ENCODE data around the gene GULP1.

GULP1 gene

DNA sequence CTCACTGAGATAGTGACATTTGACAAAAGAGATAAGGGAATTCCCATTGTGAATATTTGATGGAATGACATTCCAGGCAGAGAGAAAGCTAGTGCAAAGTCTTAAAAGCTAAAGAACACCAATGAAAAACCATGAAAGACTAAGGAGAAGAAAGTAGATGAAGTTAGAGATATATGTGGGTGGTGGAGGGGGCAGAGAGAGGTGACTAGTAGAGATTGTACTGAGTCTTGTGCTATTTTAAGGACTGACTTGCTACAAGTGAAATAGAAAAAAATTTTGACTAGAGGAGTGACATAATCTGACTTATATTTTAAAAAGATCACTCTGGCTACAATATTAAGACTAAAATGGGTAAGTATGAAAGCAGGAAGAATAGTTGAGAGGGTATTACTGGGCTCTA is 35.3 kb upstream of the GULP1 start:
- TF ChIP-seq ZNF174 (tag by site-specific recombination; IDR thresholded peaks at IDR 0.05) (no peak), WT1 (tag by site-specific recombination; IDR thresholded peaks at IDR 0.05) (no peak), ZNF76 (tag by site-specific recombination; IDR thresholded peaks at IDR 0.05; ENCODE audit: borderline replicate concordance, low read depth) (no peak), ZFP3 (tag by site-specific recombination; IDR thresholded peaks at IDR 0.05; ENCODE audit: low read depth) (no peak), GLIS2 (tag by site-specific recombination; IDR thresholded peaks at IDR 0.05) (no peak), GLI2 (tag by site-specific recombination; IDR thresholded peaks at IDR 0.05; ENCODE audit: borderline replicate concordance, low read depth) (no peak), ZNF433 (tag by site-specific recombination; IDR thresholded peaks at IDR 0.05; ENCODE audit: low read depth) (no peak), ZNF514 (tag by site-specific recombination; IDR thresholded peaks at IDR 0.05) (no peak), ZNF530 (tag by site-specific recombination; IDR thresholded peaks at IDR 0.05; ENCODE audit: low read depth) (no peak), YY1 (tag by site-specific recombination; IDR thresholded peaks at IDR 0.05) (no peak)
- TF ChIP-seq, protein P1, sequence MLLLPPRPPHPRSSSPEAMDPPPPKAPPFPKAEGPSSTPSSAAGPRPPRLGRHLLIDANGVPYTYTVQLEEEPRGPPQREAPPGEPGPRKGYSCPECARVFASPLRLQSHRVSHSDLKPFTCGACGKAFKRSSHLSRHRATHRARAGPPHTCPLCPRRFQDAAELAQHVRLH (tag by site-specific recombination; IDR thresholded peaks at IDR 0.05): no peak
- TF ChIP-seq, protein P2, sequence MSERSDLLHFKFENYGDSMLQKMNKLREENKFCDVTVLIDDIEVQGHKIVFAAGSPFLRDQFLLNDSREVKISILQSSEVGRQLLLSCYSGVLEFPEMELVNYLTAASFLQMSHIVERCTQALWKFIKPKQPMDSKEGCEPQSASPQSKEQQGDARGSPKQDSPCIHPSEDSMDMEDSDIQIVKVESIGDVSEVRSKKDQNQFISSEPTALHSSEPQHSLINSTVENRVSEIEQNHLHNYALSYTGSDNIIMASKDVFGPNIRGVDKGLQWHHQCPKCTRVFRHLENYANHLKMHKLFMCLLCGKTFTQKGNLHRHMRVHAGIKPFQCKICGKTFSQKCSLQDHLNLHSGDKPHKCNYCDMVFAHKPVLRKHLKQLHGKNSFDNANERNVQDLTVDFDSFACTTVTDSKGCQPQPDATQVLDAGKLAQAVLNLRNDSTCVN (tag by site-specific recombination; optimal IDR thresholded peaks at IDR 0.05): no peak
- TF ChIP-seq, protein P3, sequence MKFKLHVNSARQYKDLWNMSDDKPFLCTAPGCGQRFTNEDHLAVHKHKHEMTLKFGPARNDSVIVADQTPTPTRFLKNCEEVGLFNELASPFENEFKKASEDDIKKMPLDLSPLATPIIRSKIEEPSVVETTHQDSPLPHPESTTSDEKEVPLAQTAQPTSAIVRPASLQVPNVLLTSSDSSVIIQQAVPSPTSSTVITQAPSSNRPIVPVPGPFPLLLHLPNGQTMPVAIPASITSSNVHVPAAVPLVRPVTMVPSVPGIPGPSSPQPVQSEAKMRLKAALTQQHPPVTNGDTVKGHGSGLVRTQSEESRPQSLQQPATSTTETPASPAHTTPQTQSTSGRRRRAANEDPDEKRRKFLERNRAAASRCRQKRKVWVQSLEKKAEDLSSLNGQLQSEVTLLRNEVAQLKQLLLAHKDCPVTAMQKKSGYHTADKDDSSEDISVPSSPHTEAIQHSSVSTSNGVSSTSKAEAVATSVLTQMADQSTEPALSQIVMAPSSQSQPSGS (tag by site-specific recombination; IDR thresholded peaks at IDR 0.05; ENCODE audit: low read depth): no peak
- Histone ChIP-seq H3K9me3 (ENCODE audit: control insufficient read depth, insufficient read depth, low read depth, low read length) (no peaks in the 10 kb centered on the region), H3K36me3 (ENCODE audit: control insufficient read depth in 2 of 2, insufficient read depth in 1 of 2, low read length in 2 of 2) (no peaks in the 10 kb centered on the region), H3K4me3 (ENCODE audit: low read depth, low read length) (no peak overlapping the region), H3K27ac (ENCODE audit: extremely low read depth, low read depth, low read length) (no peak overlapping the region), H3K4me1 (ENCODE audit: control insufficient read depth, insufficient read depth, low read length) (no peaks in the 10 kb centered on the region)
- ChIA-PET CTCF (no interaction called here), POLR2A (no interaction called here)

DNA sequence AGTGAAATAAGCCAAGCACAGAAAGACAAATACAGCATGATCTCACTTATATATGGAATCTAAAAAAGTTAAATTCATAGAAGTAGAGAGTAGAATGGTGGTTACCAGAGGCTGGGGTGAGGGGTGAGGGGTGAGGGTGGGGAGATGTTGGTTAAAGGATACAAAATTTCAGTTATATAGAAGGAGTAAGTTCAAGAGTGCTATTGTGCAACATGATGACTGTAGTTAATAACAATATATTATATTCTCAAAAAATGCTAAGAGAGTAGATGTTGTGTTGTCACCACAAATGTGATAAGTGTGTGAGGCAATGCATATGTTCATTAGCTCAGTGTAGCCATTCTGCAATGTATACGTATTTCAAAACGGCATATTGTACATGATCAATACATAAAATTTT is 26.4 kb upstream of the GULP1 start:
- Histone ChIP-seq H3K4me1 (ENCODE audit: control insufficient read depth, insufficient read depth, low read length) (no peaks in the 10 kb centered on the region), H3K9me3 (ENCODE audit: control insufficient read depth, insufficient read depth, low read depth, low read length) (no peaks in the 10 kb centered on the region), H3K27ac (ENCODE audit: extremely low read depth, low read depth, low read length) (no peak overlapping the region), H3K4me3 (ENCODE audit: low read depth, low read length) (no peak overlapping the region), H3K36me3 (ENCODE audit: control insufficient read depth in 2 of 2, insufficient read depth in 1 of 2, low read length in 2 of 2) (no peaks in the 10 kb centered on the region)
- ChIA-PET CTCF (interaction anchor here (0.6 to 1.0 kb wide), 4 partner anchors 25 to 700 kb away, joined by 3 to 6 read pairs (median 3); no protein-coding TSS in a partner anchor), POLR2A (no interaction called here)
- TF ChIP-seq ZNF558 (tag by site-specific recombination; IDR thresholded peaks at IDR 0.05): no peak
- no peak for TF ChIP-seq REPIN1 (tag by site-specific recombination; IDR thresholded peaks at IDR 0.05; ENCODE audit: low read depth)
- no peak for TF ChIP-seq ZNF624 (tag by site-specific recombination; IDR thresholded peaks at IDR 0.05)
- TF ChIP-seq, protein P4, sequence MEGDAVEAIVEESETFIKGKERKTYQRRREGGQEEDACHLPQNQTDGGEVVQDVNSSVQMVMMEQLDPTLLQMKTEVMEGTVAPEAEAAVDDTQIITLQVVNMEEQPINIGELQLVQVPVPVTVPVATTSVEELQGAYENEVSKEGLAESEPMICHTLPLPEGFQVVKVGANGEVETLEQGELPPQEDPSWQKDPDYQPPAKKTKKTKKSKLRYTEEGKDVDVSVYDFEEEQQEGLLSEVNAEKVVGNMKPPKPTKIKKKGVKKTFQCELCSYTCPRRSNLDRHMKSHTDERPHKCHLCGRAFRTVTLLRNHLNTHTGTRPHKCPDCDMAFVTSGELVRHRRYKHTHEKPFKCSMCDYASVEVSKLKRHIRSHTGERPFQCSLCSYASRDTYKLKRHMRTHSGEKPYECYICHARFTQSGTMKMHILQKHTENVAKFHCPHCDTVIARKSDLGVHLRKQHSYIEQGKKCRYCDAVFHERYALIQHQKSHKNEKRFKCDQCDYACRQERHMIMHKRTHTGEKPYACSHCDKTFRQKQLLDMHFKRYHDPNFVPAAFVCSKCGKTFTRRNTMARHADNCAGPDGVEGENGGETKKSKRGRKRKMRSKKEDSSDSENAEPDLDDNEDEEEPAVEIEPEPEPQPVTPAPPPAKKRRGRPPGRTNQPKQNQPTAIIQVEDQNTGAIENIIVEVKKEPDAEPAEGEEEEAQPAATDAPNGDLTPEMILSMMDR (tag by site-specific recombination; IDR thresholded peaks at IDR 0.05): no peak

DNA sequence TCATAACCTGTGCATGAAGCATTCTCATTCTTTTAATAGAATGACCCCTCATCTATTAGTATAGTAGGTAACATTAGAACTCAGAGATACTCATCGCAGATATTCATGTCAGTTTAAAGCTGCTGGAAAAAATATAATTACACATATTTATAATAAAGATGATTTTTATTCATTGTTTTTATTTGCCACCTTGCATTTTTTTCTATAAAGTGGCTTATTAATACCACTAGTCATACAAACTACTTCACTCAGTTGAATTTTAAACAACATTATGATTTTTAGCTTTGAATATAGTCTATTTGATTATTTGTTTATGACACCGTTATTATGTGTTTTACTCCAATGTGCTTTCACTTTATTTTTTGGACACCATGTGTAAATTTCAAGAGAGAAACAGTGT is 23.9 kb upstream of the GULP1 start:
- ChIA-PET POLR2A (no interaction called here), CTCF (no interaction called here)
- H3K9me3 ChIP-seq (ENCODE audit: control insufficient read depth, insufficient read depth, low read depth, low read length): no peaks in the 10 kb centered on the region
- TF ChIP-seq ZNF266 (tag by site-specific recombination; IDR thresholded peaks at IDR 0.05; ENCODE audit: low read depth) (no peak), ZSCAN16 (tag by site-specific recombination; IDR thresholded peaks at IDR 0.05) (no peak), OVOL3 (tag by site-specific recombination; IDR thresholded peaks at IDR 0.05) (no peak), ZNF202 (tag by site-specific recombination; IDR thresholded peaks at IDR 0.05; ENCODE audit: borderline replicate concordance) (no peak)
- TF ChIP-seq, protein P5, sequence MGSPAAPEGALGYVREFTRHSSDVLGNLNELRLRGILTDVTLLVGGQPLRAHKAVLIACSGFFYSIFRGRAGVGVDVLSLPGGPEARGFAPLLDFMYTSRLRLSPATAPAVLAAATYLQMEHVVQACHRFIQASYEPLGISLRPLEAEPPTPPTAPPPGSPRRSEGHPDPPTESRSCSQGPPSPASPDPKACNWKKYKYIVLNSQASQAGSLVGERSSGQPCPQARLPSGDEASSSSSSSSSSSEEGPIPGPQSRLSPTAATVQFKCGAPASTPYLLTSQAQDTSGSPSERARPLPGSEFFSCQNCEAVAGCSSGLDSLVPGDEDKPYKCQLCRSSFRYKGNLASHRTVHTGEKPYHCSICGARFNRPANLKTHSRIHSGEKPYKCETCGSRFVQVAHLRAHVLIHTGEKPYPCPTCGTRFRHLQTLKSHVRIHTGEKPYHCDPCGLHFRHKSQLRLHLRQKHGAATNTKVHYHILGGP (tag by site-specific recombination; IDR thresholded peaks at IDR 0.05): no peak
- TF ChIP-seq, protein P2 (tag by site-specific recombination; optimal IDR thresholded peaks at IDR 0.05): no peak
- TF ChIP-seq, protein P6, sequence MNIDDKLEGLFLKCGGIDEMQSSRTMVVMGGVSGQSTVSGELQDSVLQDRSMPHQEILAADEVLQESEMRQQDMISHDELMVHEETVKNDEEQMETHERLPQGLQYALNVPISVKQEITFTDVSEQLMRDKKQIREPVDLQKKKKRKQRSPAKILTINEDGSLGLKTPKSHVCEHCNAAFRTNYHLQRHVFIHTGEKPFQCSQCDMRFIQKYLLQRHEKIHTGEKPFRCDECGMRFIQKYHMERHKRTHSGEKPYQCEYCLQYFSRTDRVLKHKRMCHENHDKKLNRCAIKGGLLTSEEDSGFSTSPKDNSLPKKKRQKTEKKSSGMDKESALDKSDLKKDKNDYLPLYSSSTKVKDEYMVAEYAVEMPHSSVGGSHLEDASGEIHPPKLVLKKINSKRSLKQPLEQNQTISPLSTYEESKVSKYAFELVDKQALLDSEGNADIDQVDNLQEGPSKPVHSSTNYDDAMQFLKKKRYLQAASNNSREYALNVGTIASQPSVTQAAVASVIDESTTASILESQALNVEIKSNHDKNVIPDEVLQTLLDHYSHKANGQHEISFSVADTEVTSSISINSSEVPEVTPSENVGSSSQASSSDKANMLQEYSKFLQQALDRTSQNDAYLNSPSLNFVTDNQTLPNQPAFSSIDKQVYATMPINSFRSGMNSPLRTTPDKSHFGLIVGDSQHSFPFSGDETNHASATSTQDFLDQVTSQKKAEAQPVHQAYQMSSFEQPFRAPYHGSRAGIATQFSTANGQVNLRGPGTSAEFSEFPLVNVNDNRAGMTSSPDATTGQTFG (tag by site-specific recombination; IDR thresholded peaks at IDR 0.05; ENCODE audit: borderline replicate concordance): no peak

More for the DNA sequence above, 23.9 kb upstream of the GULP1 start:
- no peak overlapping the region for H3K4me3 ChIP-seq (ENCODE audit: low read depth, low read length)
- no peak overlapping the region for H3K27ac ChIP-seq (ENCODE audit: extremely low read depth, low read depth, low read length)
- no peaks in the 10 kb centered on the region for H3K36me3 ChIP-seq (ENCODE audit: control insufficient read depth in 2 of 2, insufficient read depth in 1 of 2, low read length in 2 of 2)
- no peaks in the 10 kb centered on the region for H3K4me1 ChIP-seq (ENCODE audit: control insufficient read depth, insufficient read depth, low read length)

Data from HEK293 (cell line).